Effector CD8-positive, alpha-beta T cell (primary cell): ENCODE data around the gene ARMC9.

Experiments used
- DNase-seq: peaks from one replicate; lab custom pipeline; 2025; lab: John Stamatoyannopoulos, UW

ARMC9 gene

GRCh38 chr2:231380307-231380706 is 181.9 kb downstream of the ARMC9 start:
- DNase-seq: no peak

- no peak for DNase-seq
These were observed 182.8 kb downstream of the ARMC9 start for GRCh38 chr2:231380991-231381847.

- no peak for DNase-seq
These were observed 183.7 kb downstream of the ARMC9 start for GRCh38 chr2:231382116-231382515.

GRCh38 chr2:231383416-231384108 is 185.1 kb downstream of the ARMC9 start:
- DNase-seq: no peak

- DNase-seq: no peak
These were observed 185.6 kb downstream of the ARMC9 start for GRCh38 chr2:231384109-231384435.

GRCh38 chr2:231384970-231385369 is 186.5 kb downstream of the ARMC9 start:
- no peak for DNase-seq

- DNase-seq: no peak
These were observed 187.0 kb downstream of the ARMC9 start for GRCh38 chr2:231385429-231385828.

GRCh38 chr2:231386446-231386845 is 188.0 kb downstream of the ARMC9 start:
- DNase-seq: no peak

- DNase-seq: no peak
These were observed 189.7 kb downstream of the ARMC9 start for GRCh38 chr2:231387904-231388724.

- no peak for DNase-seq
These were observed 190.4 kb downstream of the ARMC9 start for GRCh38 chr2:231388725-231389346.

- no peak for DNase-seq
These were observed 192.2 kb downstream of the ARMC9 start for GRCh38 chr2:231390667-231391066.

- no peak for DNase-seq
These were observed 193.6 kb downstream of the ARMC9 start for GRCh38 chr2:231391981-231392380.

GRCh38 chr2:231392431-231393148 is 194.2 kb downstream of the ARMC9 start:
- no peak for DNase-seq

- DNase-seq: no peak
These were observed 195.0 kb downstream of the ARMC9 start for GRCh38 chr2:231393149-231394131.

- no peak for DNase-seq
These were observed 196.0 kb downstream of the ARMC9 start for GRCh38 chr2:231394211-231395141.

GRCh38 chr2:231395188-231396057 is 197.0 kb downstream of the ARMC9 start, which contains the start of gene B3GNT7:
Gene B3GNT7, plus strand, starts transcription at chr2:231395710. Its CDS starts 94 bp downstream, at chr2:231395804.
- no peak for DNase-seq

- DNase-seq: no peak
These were observed 197.8 kb downstream of the ARMC9 start for GRCh38 chr2:231396058-231396821.
